SK-N-SH (cell line): ENCODE results near the gene KCNC3. TPM values are rescaled to one million over a fixed set of nuclear protein-coding genes. Genes with fewer than 3 reads are reported as not detected.

Source experiments
- CTCF ChIA-PET: fragments of 300-600, 350-600 bp; formaldehyde crosslinking; extraction: SDS; loops from one replicate; lab custom pipeline; 2021; lab: Yijun Ruan, JAX
- POLR2A ChIA-PET: fragments of 350-600 bp; sonication (Branson Sonifier 250); formaldehyde crosslinking; extraction: SDS; loops from one replicate; lab custom pipeline; 2020; ENCODE audit warnings: antibody characterized with exemption, inconsistent platforms; lab: Yijun Ruan, JAX
- DNase-seq: peaks from one replicate; pipeline ENCODE4 v3.0.0; 2012
- H2AFZ ChIP-seq: fragments of 200-600 bp; sonication (generic); 2 replicates; pipeline ENCODE4 v1.8.1; 2016; ENCODE audit warnings: antibody characterized with exemption, mild to moderate bottlenecking, low read depth
- H3F3A ChIP-seq: fragments of 200-600 bp; sonication (generic); replicated peaks from 2 replicates; pipeline ENCODE3; 2016; ENCODE audit warnings: antibody characterized with exemption, mild to moderate bottlenecking; ENCODE audit not compliant: insufficient read depth
- H3K27ac ChIP-seq, 2 experiments: fragments of 200-500 bp in 1 of 2; fragments of 200-600 bp in 1 of 2; sonication (Bioruptor generic) in 1 of 2; sonication (generic), shearing (Covaris generic) in 1 of 2; 2 replicates each; pipeline versions ENCODE4 v1.5.1 to v1.6.1; 2014 to 2016; ENCODE audit warnings: low read depth in 2 of 2, inconsistent platforms in 1 of 2, low read length in 1 of 2, mild to moderate bottlenecking in 1 of 2, mixed read lengths in 1 of 2
- H3K27me3 ChIP-seq: fragments of 200-600 bp; sonication (generic), shearing (Covaris generic); 2 replicates; pipeline ENCODE4 v1.6.1; 2016; ENCODE audit warnings: mixed run types; ENCODE audit not compliant: insufficient read depth
- H3K36me3 ChIP-seq, 2 experiments: fragments of 200-500 bp in 1 of 2; fragments of 200-600 bp in 1 of 2; sonication (Bioruptor generic) in 1 of 2; sonication (generic) in 1 of 2; replicated peaks in 1 of 2; 2 replicates each; pipeline versions ENCODE3 to v1.5.1; 2014 to 2016; ENCODE audit warnings: low read length in 1 of 2, mild to moderate bottlenecking in 1 of 2; ENCODE audit not compliant: insufficient read depth in 2 of 2, control insufficient read depth in 1 of 2
- H3K4me1 ChIP-seq, 2 experiments: fragments of 200-500 bp in 1 of 2; fragments of 200-600 bp in 1 of 2; sonication (Bioruptor generic) in 1 of 2; sonication (generic), shearing (Covaris generic) in 1 of 2; 2 replicates each; pipeline versions ENCODE4 v1.5.1 to v1.6.1; 2014 to 2016; ENCODE audit warnings: low read depth in 1 of 2, low read length in 1 of 2, mixed run types in 1 of 2; ENCODE audit not compliant: insufficient read depth in 2 of 2, control insufficient read depth in 1 of 2
- H3K4me2 ChIP-seq: fragments of 200-600 bp; sonication (generic), shearing (Covaris generic); 2 replicates; pipeline ENCODE4 v1.6.1; 2017; ENCODE audit warnings: mixed run types
- H3K4me3 ChIP-seq, 2 experiments: fragments of 200-500 bp in 1 of 2; fragments of 200-600 bp in 1 of 2; sonication (Bioruptor generic) in 1 of 2; sonication (generic), shearing (Covaris generic) in 1 of 2; 2 replicates each; pipeline versions ENCODE4 v1.5.1 to v1.8.1; 2014 to 2016; ENCODE audit warnings: low read depth in 2 of 2, inconsistent platforms in 1 of 2, low read length in 1 of 2, mild to moderate bottlenecking in 1 of 2, mixed read lengths in 1 of 2, moderate library complexity in 1 of 2
- H3K79me2 ChIP-seq: fragments of 200-600 bp; sonication (generic); 2 replicates; pipeline ENCODE4 v1.8.1; 2017; ENCODE audit warnings: mild to moderate bottlenecking; ENCODE audit not compliant: insufficient read depth
- H3K9ac ChIP-seq: fragments of 200-600 bp; sonication (generic); 2 replicates; pipeline ENCODE4 v1.6.1; 2017; ENCODE audit warnings: mixed run types
- H3K9me2 ChIP-seq: fragments of 200-600 bp; sonication (generic); 2 replicates; pipeline ENCODE4 v1.6.1; 2017; ENCODE audit warnings: mixed run types
- H3K9me3 ChIP-seq: fragments of 200-600 bp; sonication (generic); 2 replicates; pipeline ENCODE4 v1.6.1; 2017; ENCODE audit warnings: mixed run types, mild to moderate bottlenecking, moderate library complexity
- H4K20me1 ChIP-seq: fragments of 200-600 bp; sonication (generic); 2 replicates; pipeline ENCODE4 v1.6.1; 2017; ENCODE audit warnings: mild to moderate bottlenecking, mixed run types; ENCODE audit not compliant: insufficient read depth
- CHD2 ChIP-seq: fragments of 150-350 bp; IDR thresholded peaks from 2 replicates; pipeline ENCODE4 v1.6.1; 2018; ENCODE audit warnings: low read length; ENCODE audit not compliant: partially characterized antibody
- ELF1 ChIP-seq: IDR thresholded peaks from 2 replicates; pipeline ENCODE4 v1.4.0; 2012
- EP300 ChIP-seq, 2 experiments: IDR thresholded peaks; 2 replicates each; pipeline versions ENCODE4 v1.4.0 to v1.6.1; 2012; ENCODE audit warnings: borderline replicate concordance in 1 of 2, low read depth in 1 of 2, low read length in 1 of 2
- EZH2phosphoT487 ChIP-seq: fragments of 200-600 bp; sonication (generic); IDR thresholded peaks from 2 replicates; pipeline ENCODE4 v1.6.1; 2017; ENCODE audit warnings: low read depth, mixed run types, mild to moderate bottlenecking, antibody characterized with exemption, moderate library complexity, borderline replicate concordance
- FOXJ3 ChIP-seq: sonication (generic); formaldehyde crosslinking; IDR thresholded peaks from 2 replicates; pipeline ENCODE4 v1.5.1; 2020; ENCODE audit warnings: mild to moderate bottlenecking, missing genetic modification reagents
- GATA2 ChIP-seq: sonication (generic); formaldehyde crosslinking; IDR thresholded peaks from 2 replicates; pipeline ENCODE4 v1.5.0; 2020; ENCODE audit warnings: mild to moderate bottlenecking, missing genetic modification reagents
- JUND ChIP-seq: IDR thresholded peaks from 2 replicates; pipeline ENCODE4 v1.4.0; 2012
- NFIC ChIP-seq: IDR thresholded peaks from 2 replicates; pipeline ENCODE4 v1.4.0; 2012; ENCODE audit warnings: borderline replicate concordance
- NRF1 ChIP-seq: IDR thresholded peaks from 2 replicates; pipeline ENCODE4 v1.6.1; 2012; ENCODE audit warnings: low read depth, mild to moderate bottlenecking, low read length
- SMC3 ChIP-seq: IDR thresholded peaks from 2 replicates; pipeline ENCODE4 v1.6.1; 2012; ENCODE audit warnings: low read depth, low read length, improper control_type of control experiment
- TAF1 ChIP-seq: IDR thresholded peaks from 2 replicates; pipeline ENCODE4 v1.6.1; 2012; ENCODE audit warnings: low read depth, mild to moderate bottlenecking, low read length, moderate library complexity, borderline replicate concordance
- TEAD4 ChIP-seq: IDR thresholded peaks from 2 replicates; pipeline ENCODE4 v1.4.0; 2012; ENCODE audit warnings: mild to moderate bottlenecking, borderline replicate concordance; ENCODE audit not compliant: insufficient read depth
- YY1 ChIP-seq: IDR thresholded peaks from 2 replicates; pipeline ENCODE4 v1.4.0; 2012; ENCODE audit warnings: low read depth, mild to moderate bottlenecking
- WGBS: methylation state at CpG from one replicate; pipeline ENCODE4 v1.1.6; 2017; ENCODE audit warnings: low lambda C conversion rate; 5-methylcytosine and 5-hydroxymethylcytosine counted together
- polyA plus RNA-seq, 3 experiments: library from polyadenylated mRNA; depleted of rRNA; stranded (reverse); fragments of >200 nt; gene quantifications; 2 replicates each; pipeline ENCODE4 v1.2.3, GENCODE V29; 2012
- TF ChIP-seq, protein P1 (sequence below): IDR thresholded peaks from 2 replicates; pipeline ENCODE4; 2012
- TF ChIP-seq, protein P2 (sequence below): IDR thresholded peaks from 2 replicates; pipeline ENCODE4 v1.4.0; 2012; ENCODE audit warnings: low read depth, borderline replicate concordance

Gene KCNC3
- polyA plus RNA-seq, 1 of the 3 experiments (the other 2 are of a cell fraction) = 0.30 TPM

DNA sequence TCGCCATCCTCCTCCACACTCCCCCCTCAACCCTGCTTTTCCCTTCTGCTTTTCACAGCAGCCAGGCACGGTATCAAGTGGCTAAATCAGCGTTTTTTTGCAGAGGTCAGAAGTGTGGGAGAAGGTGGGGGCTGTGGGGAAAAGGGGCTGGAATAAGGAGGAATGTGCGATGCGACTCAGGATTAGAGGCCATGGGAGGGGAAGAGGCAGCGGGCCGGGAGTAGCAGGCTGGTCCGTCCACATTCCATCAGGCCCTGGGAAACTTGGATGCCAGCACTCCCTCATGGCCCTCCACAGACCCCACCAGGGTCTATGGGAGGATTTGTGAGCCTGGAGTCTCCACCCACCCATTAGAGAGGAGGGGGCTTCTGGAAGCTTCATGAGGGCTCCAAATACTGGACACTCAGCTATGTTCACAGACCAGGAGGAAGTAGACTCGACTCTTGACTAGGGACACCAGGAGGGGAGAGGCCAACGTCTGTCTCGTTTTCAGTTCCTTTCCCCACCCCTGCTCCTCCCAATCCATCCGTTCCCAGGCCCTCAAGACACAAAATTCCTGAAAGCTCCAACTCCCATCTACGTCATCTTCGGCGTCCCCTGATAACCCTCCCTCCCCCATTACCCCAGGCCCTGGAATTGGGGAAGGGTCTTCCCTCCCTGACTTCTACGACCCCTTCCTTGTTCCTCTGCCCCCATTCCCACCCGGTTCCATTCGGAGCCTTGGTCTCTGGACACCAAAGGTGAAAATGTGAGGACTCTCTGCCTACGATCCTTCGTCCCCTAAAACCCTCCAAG is 3.3 kb upstream of the KCNC3 start:
- no peaks in the 10 kb centered on the region for H3K36me3 ChIP-seq
- no peaks in the 10 kb centered on the region for H3K9me2 ChIP-seq
- CTCF ChIA-PET = interaction anchor here (5.2 kb wide), 1 partner anchor 25 kb away, joined by 33 read pairs; no protein-coding TSS in a partner anchor
- POLR2A ChIA-PET = interaction anchor here (0.6 to 1.5 kb wide), 2 partner anchors 25 to 75 kb away, joined by 3 to 8 read pairs; no protein-coding TSS in a partner anchor
- DNase-seq = no peak
- TF ChIP-seq, protein P1, sequence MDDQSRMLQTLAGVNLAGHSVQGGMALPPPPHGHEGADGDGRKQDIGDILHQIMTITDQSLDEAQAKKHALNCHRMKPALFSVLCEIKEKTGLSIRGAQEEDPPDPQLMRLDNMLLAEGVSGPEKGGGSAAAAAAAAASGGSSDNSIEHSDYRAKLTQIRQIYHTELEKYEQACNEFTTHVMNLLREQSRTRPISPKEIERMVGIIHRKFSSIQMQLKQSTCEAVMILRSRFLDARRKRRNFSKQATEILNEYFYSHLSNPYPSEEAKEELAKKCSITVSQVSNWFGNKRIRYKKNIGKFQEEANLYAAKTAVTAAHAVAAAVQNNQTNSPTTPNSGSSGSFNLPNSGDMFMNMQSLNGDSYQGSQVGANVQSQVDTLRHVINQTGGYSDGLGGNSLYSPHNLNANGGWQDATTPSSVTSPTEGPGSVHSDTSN = no peak
- TF ChIP-seq, protein P2, sequence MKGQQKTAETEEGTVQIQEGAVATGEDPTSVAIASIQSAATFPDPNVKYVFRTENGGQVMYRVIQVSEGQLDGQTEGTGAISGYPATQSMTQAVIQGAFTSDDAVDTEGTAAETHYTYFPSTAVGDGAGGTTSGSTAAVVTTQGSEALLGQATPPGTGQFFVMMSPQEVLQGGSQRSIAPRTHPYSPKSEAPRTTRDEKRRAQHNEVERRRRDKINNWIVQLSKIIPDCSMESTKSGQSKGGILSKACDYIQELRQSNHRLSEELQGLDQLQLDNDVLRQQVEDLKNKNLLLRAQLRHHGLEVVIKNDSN = no peak
- TF ChIP-seq SMC3 = no peak
- no peak for TF ChIP-seq CHD2
- WGBS = 72% methylated on average over 20 of the region's 20 CpGs
- no peak overlapping the region for H2AFZ ChIP-seq
- H4K20me1 ChIP-seq = no peaks in the 10 kb centered on the region
- H3K4me1 ChIP-seq = peaks cover 7 to 38% of the 10 kb centered on the region in 2 experiments; a peak in 2 of 4 replicates
- H3K9ac ChIP-seq = no peak overlapping the region
- peaks cover 5% of the 10 kb centered on the region; the same call in 1 of the 2 replicates for H3K27me3 ChIP-seq
- H3K9me3 ChIP-seq = no peaks in the 10 kb centered on the region
- peak overlapping the region in 1 of 2 experiments; percentile 51; a peak in 2 of 4 replicates for H3K4me3 ChIP-seq
- peaks cover 9% of the 10 kb centered on the region for H3F3A ChIP-seq
- peak overlapping the region; percentile 64 for H3K4me2 ChIP-seq
- no peaks in the 10 kb centered on the region for H3K79me2 ChIP-seq
- no peak overlapping the region; a peak in 1 of 4 replicates for H3K27ac ChIP-seq

DNA sequence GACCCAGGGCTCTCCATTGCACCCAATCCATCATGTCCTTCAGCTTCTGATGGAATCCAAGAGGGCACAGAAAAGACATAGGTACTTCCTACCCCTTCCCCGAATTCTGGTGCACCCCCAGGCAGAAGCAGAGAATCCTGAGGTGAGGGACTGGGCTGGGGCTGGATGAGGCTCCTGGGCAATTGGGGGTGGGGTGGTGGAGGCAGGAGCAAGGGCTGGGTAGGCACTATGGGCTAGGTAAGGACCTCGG is 2.7 kb upstream of the KCNC3 start:
- Histone ChIP-seq H3K9me3 (no peaks in the 10 kb centered on the region), H3F3A (peaks cover 9% of the 10 kb centered on the region), H3K27me3 (peaks cover 10% of the 10 kb centered on the region; the same call in 1 of the 2 replicates), H3K9ac (no peak overlapping the region), H4K20me1 (no peaks in the 10 kb centered on the region), H3K79me2 (no peaks in the 10 kb centered on the region), H2AFZ (no peak overlapping the region), H3K27ac (no peak overlapping the region), H3K36me3 (no peaks in the 10 kb centered on the region), H3K4me1 (peaks cover 7 to 38% of the 10 kb centered on the region in 2 experiments; a peak in 2 of 4 replicates), H3K9me2 (no peaks in the 10 kb centered on the region), H3K4me2 (0 out of 2 replicates have a peak overlapping the region, but pooled peaks have one; percentile 78), H3K4me3 (no peak overlapping the region; a peak in 1 of 4 replicates)
- 31% methylated on average over 2 of the region's 2 CpGs for WGBS
- CTCF ChIA-PET = no interaction called here
- no peak for DNase-seq
- TF ChIP-seq EP300 (IDR thresholded peaks at IDR 0.05; ENCODE audit: borderline replicate concordance in 1 of 2, low read depth in 1 of 2, low read length in 1 of 2) = no peak
- TF ChIP-seq FOXJ3 (CRISPR knock-in tag) = no peak
- TF ChIP-seq EZH2phosphoT487 = no peak
- TF ChIP-seq NFIC = no peak
- no peak for TF ChIP-seq GATA2 (CRISPR knock-in tag)
- TF ChIP-seq ELF1 = no peak
- no peak for TF ChIP-seq YY1
- TF ChIP-seq CHD2 = no peak
- no peak for TF ChIP-seq JUND
- no peak for TF ChIP-seq NRF1
- no peak for TF ChIP-seq TAF1
- TF ChIP-seq TEAD4 = no peak
- POLR2A ChIA-PET = no interaction called here
